ENCODE measurements around the gene SNX13. TPM values are rescaled to one million over a fixed set of nuclear protein-coding genes. Genes with fewer than 3 reads are reported as not detected.

The SNX13 gene
- total and polyA plus RNA-seq, 7 donors = 8.0 to 59.2 (median 37.5) TPM

DNA sequence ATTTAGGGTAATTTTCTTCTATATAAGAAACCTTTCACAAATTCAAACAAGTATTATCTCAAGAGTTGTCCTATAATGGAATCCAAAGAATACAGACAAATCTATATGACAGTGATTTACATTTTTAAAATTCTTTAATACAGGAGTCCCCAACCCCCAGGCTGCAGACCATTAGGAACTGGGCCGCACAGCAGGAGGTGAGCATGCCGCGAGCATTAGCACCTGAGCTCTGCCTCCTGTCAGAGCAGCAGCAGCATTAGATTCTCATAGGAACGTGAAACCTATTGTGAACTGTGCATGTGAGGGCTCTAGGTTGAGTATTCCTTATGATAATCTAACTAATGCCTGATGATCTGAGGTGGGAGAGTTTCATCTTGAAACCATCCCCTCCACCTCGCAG is 37.7 kb downstream of the SNX13 start:
- H3K36me3 ChIP-seq (ENCODE audit: insufficient read depth in 1 of 2, low read depth in 1 of 2) = no peaks in the 10 kb centered on the region
- WGBS, 3 donors = 89 to 94% (median 90%) methylated on average over 5 of the region's 5 CpGs
- peaks cover 6% of the 10 kb centered on the region for H3K4me1 ChIP-seq
- H3K9me3 ChIP-seq = no peaks in the 10 kb centered on the region
- intact Hi-C loops (cut with DNase I) = no loop called here
- no peak overlapping the region for H3K27ac ChIP-seq
- no peak overlapping the region for H3K4me3 ChIP-seq
- TF ChIP-seq, protein P1, sequence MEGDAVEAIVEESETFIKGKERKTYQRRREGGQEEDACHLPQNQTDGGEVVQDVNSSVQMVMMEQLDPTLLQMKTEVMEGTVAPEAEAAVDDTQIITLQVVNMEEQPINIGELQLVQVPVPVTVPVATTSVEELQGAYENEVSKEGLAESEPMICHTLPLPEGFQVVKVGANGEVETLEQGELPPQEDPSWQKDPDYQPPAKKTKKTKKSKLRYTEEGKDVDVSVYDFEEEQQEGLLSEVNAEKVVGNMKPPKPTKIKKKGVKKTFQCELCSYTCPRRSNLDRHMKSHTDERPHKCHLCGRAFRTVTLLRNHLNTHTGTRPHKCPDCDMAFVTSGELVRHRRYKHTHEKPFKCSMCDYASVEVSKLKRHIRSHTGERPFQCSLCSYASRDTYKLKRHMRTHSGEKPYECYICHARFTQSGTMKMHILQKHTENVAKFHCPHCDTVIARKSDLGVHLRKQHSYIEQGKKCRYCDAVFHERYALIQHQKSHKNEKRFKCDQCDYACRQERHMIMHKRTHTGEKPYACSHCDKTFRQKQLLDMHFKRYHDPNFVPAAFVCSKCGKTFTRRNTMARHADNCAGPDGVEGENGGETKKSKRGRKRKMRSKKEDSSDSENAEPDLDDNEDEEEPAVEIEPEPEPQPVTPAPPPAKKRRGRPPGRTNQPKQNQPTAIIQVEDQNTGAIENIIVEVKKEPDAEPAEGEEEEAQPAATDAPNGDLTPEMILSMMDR (IDR thresholded peaks at IDR 0.05) = no peak
- H3K27me3 ChIP-seq (ENCODE audit: insufficient read depth in 3 of 3, low read length in 2 of 3) = no peaks in the 10 kb centered on the region
- ATAC-seq (no peak), DNase-seq (no peak)

DNA sequence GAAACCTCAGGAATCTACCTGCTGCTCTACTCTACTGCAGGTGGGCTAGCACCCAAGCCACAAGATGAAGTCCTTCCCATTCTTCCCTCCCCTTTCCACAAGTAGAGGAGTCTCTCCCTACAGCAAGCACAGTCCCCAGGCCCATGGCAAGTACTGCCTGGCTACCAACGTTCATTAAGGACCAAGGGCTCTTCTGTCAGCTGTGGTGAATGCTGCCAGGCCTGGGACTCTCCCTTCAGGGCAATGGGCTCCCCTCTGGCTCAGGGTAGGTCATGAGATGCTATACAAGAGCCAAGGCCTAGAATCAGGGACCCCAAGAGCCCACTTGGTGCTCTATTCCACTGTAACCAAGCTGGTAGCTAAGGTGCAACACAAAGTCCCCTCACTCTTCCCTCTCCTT is 39.8 kb downstream of the SNX13 start:
- DNase-seq (no peak), ATAC-seq (no peak)
- 82 to 94% (median 89%) methylated on average over 1 of the region's 1 CpG for WGBS, 3 donors
- Histone ChIP-seq H3K4me1 (peaks cover 6% of the 10 kb centered on the region), H3K27me3 (ENCODE audit: insufficient read depth in 3 of 3, low read length in 2 of 3) (no peaks in the 10 kb centered on the region), H3K4me3 (no peak overlapping the region), H3K9me3 (no peaks in the 10 kb centered on the region), H3K27ac (no peak overlapping the region), H3K36me3 (ENCODE audit: insufficient read depth in 1 of 2, low read depth in 1 of 2) (no peaks in the 10 kb centered on the region)
- intact Hi-C loops (cut with DNase I) = no loop called here
- TF ChIP-seq, protein P1 (IDR thresholded peaks at IDR 0.05) = no peak

DNA sequence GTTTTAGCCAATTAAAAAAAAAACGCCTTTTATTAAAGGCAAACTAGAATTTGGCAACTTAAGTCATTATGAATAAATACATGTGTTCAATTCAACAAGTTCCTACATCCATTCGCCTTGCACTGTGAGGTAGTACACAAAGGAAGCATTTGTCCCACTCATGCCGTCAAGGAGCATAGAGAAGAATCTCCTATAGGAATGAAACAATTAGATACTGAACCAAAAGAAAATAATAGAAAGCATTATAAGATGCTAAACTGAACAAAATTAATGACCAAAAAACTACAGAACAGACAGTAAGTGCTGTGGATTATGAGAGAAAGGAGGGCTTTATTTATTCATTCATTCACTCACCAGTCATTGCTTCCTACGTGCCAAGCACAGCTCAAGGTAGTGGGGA is 42.2 kb downstream of the SNX13 start:
- intact Hi-C loops (cut with DNase I) = no loop called here
- Histone ChIP-seq H3K4me1 (peaks cover 6% of the 10 kb centered on the region), H3K9me3 (no peaks in the 10 kb centered on the region)

DNA sequence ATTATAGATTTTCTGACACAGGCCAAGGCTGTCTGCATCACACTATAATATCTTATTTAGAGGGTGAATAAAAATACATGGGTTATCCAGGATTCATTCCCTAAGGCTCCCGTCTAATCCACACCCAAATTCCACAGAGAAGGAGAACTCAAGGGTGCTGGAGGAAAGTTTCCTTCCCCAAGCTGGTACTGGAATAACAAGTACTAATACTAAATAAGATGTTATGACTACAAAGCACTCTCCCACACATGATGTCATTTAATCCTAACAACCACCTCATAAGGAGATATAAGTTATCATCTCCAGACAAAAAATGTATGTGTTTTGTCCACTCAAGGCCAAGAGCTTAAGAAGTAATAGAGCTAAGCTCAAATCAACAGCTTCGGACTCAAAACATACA is 53.0 kb downstream of the SNX13 start:
- Histone ChIP-seq H3K9me3 (no peaks in the 10 kb centered on the region), H3K36me3 (ENCODE audit: insufficient read depth in 1 of 2, low read depth in 1 of 2) (peaks cover 0 to 77% of the 10 kb centered on the region in 2 donors), H3K27ac (no peak overlapping the region), H3K27me3 (ENCODE audit: insufficient read depth in 3 of 3, low read length in 2 of 3) (no peaks in the 10 kb centered on the region), H3K4me1 (no peaks in the 10 kb centered on the region), H3K4me3 (no peak overlapping the region)
- TF ChIP-seq, protein P1 (IDR thresholded peaks at IDR 0.05) = no peak
- intact Hi-C loops (cut with DNase I) = no loop called here
- 95 to 98% (median 95%) methylated on average over 2 of the region's 2 CpGs for WGBS, 3 donors
- ATAC-seq (no peak), DNase-seq (no peak)

More for the DNA sequence above, 42.2 kb downstream of the SNX13 start:
- 95 to 96% (median 95%) methylated on average over 4 of the region's 4 CpGs for WGBS, 3 donors
- no peak for DNase-seq
- Histone ChIP-seq H3K4me3 (no peak overlapping the region), H3K36me3 (ENCODE audit: insufficient read depth in 1 of 2, low read depth in 1 of 2) (peaks cover 0 to 3% of the 10 kb centered on the region in 2 donors), H3K27ac (no peak overlapping the region), H3K27me3 (ENCODE audit: insufficient read depth in 3 of 3, low read length in 2 of 3) (no peaks in the 10 kb centered on the region)
- no peak for ATAC-seq
- TF ChIP-seq, protein P1 (IDR thresholded peaks at IDR 0.05) = no peak

DNA sequence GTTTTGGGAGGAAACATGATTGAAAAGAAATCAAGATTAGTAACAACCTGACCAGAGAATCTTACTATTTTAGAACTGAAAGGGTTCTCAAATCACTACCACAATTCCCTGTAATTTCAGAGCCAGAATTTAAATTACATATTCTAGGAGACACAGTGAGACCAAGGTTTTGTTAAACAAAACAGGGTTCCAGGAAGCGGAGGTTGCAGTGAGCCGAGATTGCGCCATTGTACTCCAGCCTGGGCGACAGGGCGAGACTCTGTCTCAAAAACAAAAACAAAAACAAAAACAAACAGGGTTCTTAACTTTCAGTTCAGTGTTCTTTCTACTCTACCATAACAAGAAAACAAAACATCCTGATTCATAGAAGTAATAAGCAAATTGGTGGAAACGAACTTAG is 57.6 kb downstream of the SNX13 start:
- peaks cover 0 to 74% of the 10 kb centered on the region in 2 donors for H3K36me3 ChIP-seq (ENCODE audit: insufficient read depth in 1 of 2, low read depth in 1 of 2)

More for the DNA sequence above, 57.6 kb downstream of the SNX13 start:
- no peaks in the 10 kb centered on the region for H3K9me3 ChIP-seq
- no peak for ATAC-seq
- intact Hi-C loops (cut with DNase I) = no loop called here
- H3K4me1 ChIP-seq = no peaks in the 10 kb centered on the region
- H3K4me3 ChIP-seq = no peak overlapping the region
- no peak for DNase-seq
- TF ChIP-seq, protein P1 (IDR thresholded peaks at IDR 0.05) = no peak
- 88 to 96% (median 93%) methylated on average over 6 of the region's 6 CpGs for WGBS, 3 donors
- H3K27ac ChIP-seq = no peak overlapping the region
- H3K27me3 ChIP-seq (ENCODE audit: insufficient read depth in 3 of 3, low read length in 2 of 3) = no peaks in the 10 kb centered on the region
